C4-2B (cell line): ENCODE measurements around the gene ASAP2.

Experiments
- ZFX ChIP-seq: fragments of 450-650 bp; IDR thresholded peaks from 2 replicates; pipeline ENCODE4 v1.6.1; 2017
- TF ChIP-seq, protein P1 (sequence below): fragments of 450-650 bp; conservative IDR thresholded peaks from 2 replicates; pipeline ENCODE4 v1.5.1; 2017; ENCODE audit warnings: mild to moderate bottlenecking

DNA sequence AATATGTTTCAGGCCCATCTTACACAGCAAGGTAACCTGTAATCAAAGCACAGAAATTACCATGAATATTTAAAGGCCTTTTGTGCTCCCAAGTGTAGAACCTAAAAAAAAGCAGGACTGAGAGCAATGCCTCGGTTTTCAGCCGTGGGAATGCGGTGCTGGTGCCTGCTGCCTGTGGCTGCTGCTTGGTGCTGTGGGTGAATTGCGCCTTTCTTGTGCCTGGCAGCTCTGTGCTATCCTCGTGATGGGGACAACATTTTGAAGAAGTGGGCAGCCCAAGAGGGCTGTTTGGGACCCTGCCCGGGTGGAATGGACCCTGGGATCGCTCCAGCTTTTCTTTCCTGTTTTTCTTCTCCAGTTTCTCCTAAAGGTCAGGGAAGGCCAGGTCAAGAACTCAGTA is 91.2 kb downstream of the ASAP2 start:
- TF ChIP-seq, protein P1, sequence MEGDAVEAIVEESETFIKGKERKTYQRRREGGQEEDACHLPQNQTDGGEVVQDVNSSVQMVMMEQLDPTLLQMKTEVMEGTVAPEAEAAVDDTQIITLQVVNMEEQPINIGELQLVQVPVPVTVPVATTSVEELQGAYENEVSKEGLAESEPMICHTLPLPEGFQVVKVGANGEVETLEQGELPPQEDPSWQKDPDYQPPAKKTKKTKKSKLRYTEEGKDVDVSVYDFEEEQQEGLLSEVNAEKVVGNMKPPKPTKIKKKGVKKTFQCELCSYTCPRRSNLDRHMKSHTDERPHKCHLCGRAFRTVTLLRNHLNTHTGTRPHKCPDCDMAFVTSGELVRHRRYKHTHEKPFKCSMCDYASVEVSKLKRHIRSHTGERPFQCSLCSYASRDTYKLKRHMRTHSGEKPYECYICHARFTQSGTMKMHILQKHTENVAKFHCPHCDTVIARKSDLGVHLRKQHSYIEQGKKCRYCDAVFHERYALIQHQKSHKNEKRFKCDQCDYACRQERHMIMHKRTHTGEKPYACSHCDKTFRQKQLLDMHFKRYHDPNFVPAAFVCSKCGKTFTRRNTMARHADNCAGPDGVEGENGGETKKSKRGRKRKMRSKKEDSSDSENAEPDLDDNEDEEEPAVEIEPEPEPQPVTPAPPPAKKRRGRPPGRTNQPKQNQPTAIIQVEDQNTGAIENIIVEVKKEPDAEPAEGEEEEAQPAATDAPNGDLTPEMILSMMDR, result no peak
- TF ChIP-seq ZFX, result no peak
